ENCODE data around the gene ANKUB1. TPM values are rescaled to one million over a fixed set of nuclear protein-coding genes. Genes with fewer than 3 reads are reported as not detected.

ANKUB1 gene
- total RNA-seq, 2 donors from 2014 or later: not detected

- H3K27ac ChIP-seq: no peak overlapping the region
- H3K4me3 ChIP-seq: no peak overlapping the region
- no peak overlapping the region for H3K9ac ChIP-seq (ENCODE audit: low read depth in 2 of 2, low read length in 2 of 2)
- H3K27me3 ChIP-seq: no peaks in the 10 kb centered on the region
- peaks cover 3% of the 10 kb centered on the region for H3K4me1 ChIP-seq
- no peaks in the 10 kb centered on the region for H3K36me3 ChIP-seq
- intact Hi-C loops (cut with DNase I): no loop called here
- no peaks in the 10 kb centered on the region for H3K9me3 ChIP-seq
- DNase-seq: no peak
- no peak for TF ChIP-seq CTCF (IDR thresholded peaks at IDR 0.05)
Observed at GRCh38 chr3:149819432-149819831, 27.1 kb upstream of the ANKUB1 start.

- intact Hi-C loops (cut with DNase I): no loop called here
- no peak for DNase-seq
- Histone ChIP-seq H3K9ac (ENCODE audit: low read depth in 2 of 2, low read length in 2 of 2) (no peak overlapping the region), H3K27ac (peak overlapping the region; percentile 42), H3K36me3 (no peaks in the 10 kb centered on the region), H3K9me3 (no peaks in the 10 kb centered on the region), H3K4me1 (peaks cover 4% of the 10 kb centered on the region), H3K27me3 (no peaks in the 10 kb centered on the region), H3K4me3 (no peak overlapping the region)
- no peak for TF ChIP-seq CTCF (IDR thresholded peaks at IDR 0.05)
Observed at GRCh38 chr3:149816986-149817385, 24.6 kb upstream of the ANKUB1 start.

GRCh38 chr3:149816311-149816710 is 24.0 kb upstream of the ANKUB1 start:
- Histone ChIP-seq H3K9ac (ENCODE audit: low read depth in 2 of 2, low read length in 2 of 2) (no peak overlapping the region), H3K9me3 (no peaks in the 10 kb centered on the region), H3K4me1 (peaks cover 4% of the 10 kb centered on the region), H3K27me3 (no peaks in the 10 kb centered on the region), H3K36me3 (no peaks in the 10 kb centered on the region), H3K4me3 (no peak overlapping the region), H3K27ac (no peak overlapping the region)
- no peak for DNase-seq
- intact Hi-C loops (cut with DNase I): no loop called here
- TF ChIP-seq CTCF (IDR thresholded peaks at IDR 0.05): no peak

- Histone ChIP-seq H3K36me3 (no peaks in the 10 kb centered on the region), H3K4me1 (peaks cover 4% of the 10 kb centered on the region), H3K4me3 (no peak overlapping the region), H3K27ac (no peak overlapping the region), H3K27me3 (no peaks in the 10 kb centered on the region), H3K9ac (ENCODE audit: low read depth in 2 of 2, low read length in 2 of 2) (no peak overlapping the region), H3K9me3 (no peaks in the 10 kb centered on the region)
- no peak for DNase-seq
- intact Hi-C loops (cut with DNase I): no loop called here
- TF ChIP-seq CTCF (IDR thresholded peaks at IDR 0.05): no peak
Observed at GRCh38 chr3:149815728-149816127, 23.4 kb upstream of the ANKUB1 start.

- no peaks in the 10 kb centered on the region for H3K36me3 ChIP-seq
- H3K4me1 ChIP-seq: peaks cover 4% of the 10 kb centered on the region
- intact Hi-C loops (cut with DNase I): no loop called here
- TF ChIP-seq CTCF (IDR thresholded peaks at IDR 0.05): no peak
- no peaks in the 10 kb centered on the region for H3K9me3 ChIP-seq
- no peak for DNase-seq
- H3K27ac ChIP-seq: no peak overlapping the region
- no peak overlapping the region for H3K9ac ChIP-seq (ENCODE audit: low read depth in 2 of 2, low read length in 2 of 2)
- no peaks in the 10 kb centered on the region for H3K27me3 ChIP-seq
- H3K4me3 ChIP-seq: no peak overlapping the region
Observed at GRCh38 chr3:149815321-149815720, 23.0 kb upstream of the ANKUB1 start.

Measured in colonic mucosa (tissue), 4 donors.